ENCODE measurements around the gene WDFY4.

- no peak for TF ChIP-seq POLR2AphosphoS5 (IDR thresholded peaks at IDR 0.05; ENCODE audit: low read depth)
- TF ChIP-seq, protein P1, sequence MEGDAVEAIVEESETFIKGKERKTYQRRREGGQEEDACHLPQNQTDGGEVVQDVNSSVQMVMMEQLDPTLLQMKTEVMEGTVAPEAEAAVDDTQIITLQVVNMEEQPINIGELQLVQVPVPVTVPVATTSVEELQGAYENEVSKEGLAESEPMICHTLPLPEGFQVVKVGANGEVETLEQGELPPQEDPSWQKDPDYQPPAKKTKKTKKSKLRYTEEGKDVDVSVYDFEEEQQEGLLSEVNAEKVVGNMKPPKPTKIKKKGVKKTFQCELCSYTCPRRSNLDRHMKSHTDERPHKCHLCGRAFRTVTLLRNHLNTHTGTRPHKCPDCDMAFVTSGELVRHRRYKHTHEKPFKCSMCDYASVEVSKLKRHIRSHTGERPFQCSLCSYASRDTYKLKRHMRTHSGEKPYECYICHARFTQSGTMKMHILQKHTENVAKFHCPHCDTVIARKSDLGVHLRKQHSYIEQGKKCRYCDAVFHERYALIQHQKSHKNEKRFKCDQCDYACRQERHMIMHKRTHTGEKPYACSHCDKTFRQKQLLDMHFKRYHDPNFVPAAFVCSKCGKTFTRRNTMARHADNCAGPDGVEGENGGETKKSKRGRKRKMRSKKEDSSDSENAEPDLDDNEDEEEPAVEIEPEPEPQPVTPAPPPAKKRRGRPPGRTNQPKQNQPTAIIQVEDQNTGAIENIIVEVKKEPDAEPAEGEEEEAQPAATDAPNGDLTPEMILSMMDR (conservative IDR thresholded peaks at IDR 0.05; ENCODE audit: low read depth in 2 of 2): no peak
- no peak for TF ChIP-seq EZH2 (IDR thresholded peaks at IDR 0.05; ENCODE audit: low read depth, unreplicated experiment)
- TF ChIP-seq REST (IDR thresholded peaks at IDR 0.05; ENCODE audit: unreplicated experiment): no peak
- TF ChIP-seq CREB1 (CRISPR knock-in tag; IDR thresholded peaks at IDR 0.05; ENCODE audit: low read depth): no peak
- no peak for TF ChIP-seq EZH2phosphoT487 (IDR thresholded peaks at IDR 0.05; ENCODE audit: unreplicated experiment)
Measured at GRCh38 chr10:48907730-48908129, 223.1 kb downstream of the WDFY4 start.
